ENCODE results near the gene LST1. TPM values are rescaled to one million over a fixed set of nuclear protein-coding genes. Genes with fewer than 3 reads are reported as not detected.
A peak's percentile ranks its signal among the peaks of the same experiment; 100 is the strongest.

LST1 gene
- total RNA-seq, 1 donor: not detected

- H3K36me3 ChIP-seq (ENCODE audit: insufficient read depth, low read length): peaks cover 20% of the 10 kb centered on the region
- peak within 1 kb of the TSS; percentile 87 for H3K27ac ChIP-seq (ENCODE audit: low read depth, low read length)
- H3K4me2 ChIP-seq (ENCODE audit: insufficient read depth, low read length): peak within 1 kb of the TSS; percentile 95
- peak within 1 kb of the TSS; percentile 92 for H2AFZ ChIP-seq (ENCODE audit: low read length)
- DNase-seq (ENCODE audit: insufficient read length, low spot score, missing footprints): peak; percentile 90
- TF ChIP-seq CTCF (IDR thresholded peaks at IDR 0.05; ENCODE audit: extremely low read depth, low read depth, low read length): peak; percentile 99
- H3K4me1 ChIP-seq (ENCODE audit: insufficient read depth, low read length): peaks cover 24% of the 10 kb centered on the region
- H3K4me3 ChIP-seq (ENCODE audit: insufficient read depth, low read length): peak within 1 kb of the TSS; percentile 75
- H4K20me1 ChIP-seq (ENCODE audit: insufficient read depth, low read length): no peaks in the 10 kb centered on the region
- no peaks in the 10 kb centered on the region for H3K27me3 ChIP-seq (ENCODE audit: insufficient read depth, low read length)
- peaks cover 32% of the 10 kb centered on the region for H3K79me2 ChIP-seq (ENCODE audit: insufficient read depth, low read length)
- no peaks in the 10 kb centered on the region for H3K9me3 ChIP-seq (ENCODE audit: low read depth, low read length)
Measured at GRCh38 chr6:31546339-31546957, 39.6 kb upstream of the LST1 start, which contains the start of gene ATP6V1G2. TSS of gene ATP6V1G2 (minus strand) at chr6:31546608. CDS start at chr6:31546559, 49 bp downstream.

GRCh38 chr6:31546958-31547726 is 38.9 kb upstream of the LST1 start, which contains the start of gene NFKBIL1:
TSS of gene NFKBIL1 (plus strand) at chr6:31547608. CDS start at chr6:31547695, 87 bp downstream.
- H3K4me1 ChIP-seq (ENCODE audit: insufficient read depth, low read length): peaks cover 24% of the 10 kb centered on the region
- H2AFZ ChIP-seq (ENCODE audit: low read length): peak within 1 kb of the TSS; percentile 92
- peak within 1 kb of the TSS; percentile 87 for H3K27ac ChIP-seq (ENCODE audit: low read depth, low read length)
- H3K27me3 ChIP-seq (ENCODE audit: insufficient read depth, low read length): no peaks in the 10 kb centered on the region
- peaks cover 20% of the 10 kb centered on the region for H3K36me3 ChIP-seq (ENCODE audit: insufficient read depth, low read length)
- H4K20me1 ChIP-seq (ENCODE audit: insufficient read depth, low read length): no peaks in the 10 kb centered on the region
- no peak for TF ChIP-seq CTCF (IDR thresholded peaks at IDR 0.05; ENCODE audit: extremely low read depth, low read depth, low read length)
- peak; percentile 96 for DNase-seq (ENCODE audit: insufficient read length, low spot score, missing footprints)
- peak within 1 kb of the TSS; percentile 95 for H3K4me2 ChIP-seq (ENCODE audit: insufficient read depth, low read length)
- no peaks in the 10 kb centered on the region for H3K9me3 ChIP-seq (ENCODE audit: low read depth, low read length)
- peaks cover 28% of the 10 kb centered on the region for H3K79me2 ChIP-seq (ENCODE audit: insufficient read depth, low read length)
- peak within 1 kb of the TSS; percentile 75 for H3K4me3 ChIP-seq (ENCODE audit: insufficient read depth, low read length)

- Histone ChIP-seq H3K36me3 (ENCODE audit: insufficient read depth, low read length) (peaks cover 20% of the 10 kb centered on the region), H2AFZ (ENCODE audit: low read length) (peak overlapping the region; percentile 66), H4K20me1 (ENCODE audit: insufficient read depth, low read length) (no peaks in the 10 kb centered on the region), H3K4me3 (ENCODE audit: insufficient read depth, low read length) (peak overlapping the region; percentile 75), H3K9me3 (ENCODE audit: low read depth, low read length) (no peaks in the 10 kb centered on the region), H3K4me2 (ENCODE audit: insufficient read depth, low read length) (peak overlapping the region; percentile 95), H3K27ac (ENCODE audit: low read depth, low read length) (peak overlapping the region; percentile 87), H3K4me1 (ENCODE audit: insufficient read depth, low read length) (peaks cover 20% of the 10 kb centered on the region), H3K27me3 (ENCODE audit: insufficient read depth, low read length) (no peaks in the 10 kb centered on the region), H3K79me2 (ENCODE audit: insufficient read depth, low read length) (peaks cover 28% of the 10 kb centered on the region)
- peak; percentile 35 for DNase-seq (ENCODE audit: insufficient read length, low spot score, missing footprints)
- TF ChIP-seq CTCF (IDR thresholded peaks at IDR 0.05; ENCODE audit: extremely low read depth, low read depth, low read length): no peak
Measured at GRCh38 chr6:31547727-31548543, 38.1 kb upstream of the LST1 start.

Data from osteoblast (primary cell).